HuH-7.5 (cell line): ENCODE results near the gene SLC28A1.
"Not testable (repeated sequence)": the region's sequence is repeated elsewhere in the genome, so short reads cannot be mapped to it uniquely, and the experiment has no call there.

ENCODE experiments used
- DNase-seq: peaks from one replicate; pipeline ENCODE4 v3.0.0; 2011; ENCODE audit warnings: low spot score

The SLC28A1 gene

GRCh38 chr15:84973492-84974460 is 89.3 kb downstream of the SLC28A1 start:
- DNase-seq: no peak

GRCh38 chr15:84975871-84976351 is 91.4 kb downstream of the SLC28A1 start:
- no peak for DNase-seq

DNA sequence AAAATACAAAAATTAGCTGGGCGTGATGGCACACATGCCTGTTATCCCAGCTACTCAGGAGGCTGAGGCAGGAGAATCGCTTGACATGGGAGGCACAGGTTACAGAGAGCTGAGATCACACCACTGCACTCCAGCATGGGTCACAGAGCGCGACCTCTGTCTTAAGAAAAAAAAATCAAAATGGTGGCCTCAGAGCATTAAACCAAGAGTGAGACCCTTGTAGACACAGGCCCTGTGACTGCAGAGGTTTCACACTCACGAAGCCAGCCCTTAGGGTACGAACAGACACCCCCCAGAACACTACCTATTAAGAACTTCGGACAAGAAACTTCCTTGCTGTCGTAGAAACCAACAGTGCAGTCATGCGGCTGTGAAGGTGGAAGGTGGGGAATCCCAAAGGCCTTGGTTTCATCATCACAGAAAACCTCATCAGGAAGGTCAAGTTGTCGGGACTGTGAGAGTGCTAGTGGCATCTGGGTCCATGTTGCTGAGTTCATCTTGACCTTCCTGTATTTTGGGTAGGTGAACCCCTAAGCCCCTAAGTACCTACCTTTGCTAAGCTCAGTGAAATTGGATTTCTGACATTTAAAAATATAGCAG is 92.4 kb downstream of the SLC28A1 start:
- no peak for DNase-seq

GRCh38 chr15:84979651-84980050 is 95.2 kb downstream of the SLC28A1 start:
- DNase-seq: peak; percentile 76

DNA sequence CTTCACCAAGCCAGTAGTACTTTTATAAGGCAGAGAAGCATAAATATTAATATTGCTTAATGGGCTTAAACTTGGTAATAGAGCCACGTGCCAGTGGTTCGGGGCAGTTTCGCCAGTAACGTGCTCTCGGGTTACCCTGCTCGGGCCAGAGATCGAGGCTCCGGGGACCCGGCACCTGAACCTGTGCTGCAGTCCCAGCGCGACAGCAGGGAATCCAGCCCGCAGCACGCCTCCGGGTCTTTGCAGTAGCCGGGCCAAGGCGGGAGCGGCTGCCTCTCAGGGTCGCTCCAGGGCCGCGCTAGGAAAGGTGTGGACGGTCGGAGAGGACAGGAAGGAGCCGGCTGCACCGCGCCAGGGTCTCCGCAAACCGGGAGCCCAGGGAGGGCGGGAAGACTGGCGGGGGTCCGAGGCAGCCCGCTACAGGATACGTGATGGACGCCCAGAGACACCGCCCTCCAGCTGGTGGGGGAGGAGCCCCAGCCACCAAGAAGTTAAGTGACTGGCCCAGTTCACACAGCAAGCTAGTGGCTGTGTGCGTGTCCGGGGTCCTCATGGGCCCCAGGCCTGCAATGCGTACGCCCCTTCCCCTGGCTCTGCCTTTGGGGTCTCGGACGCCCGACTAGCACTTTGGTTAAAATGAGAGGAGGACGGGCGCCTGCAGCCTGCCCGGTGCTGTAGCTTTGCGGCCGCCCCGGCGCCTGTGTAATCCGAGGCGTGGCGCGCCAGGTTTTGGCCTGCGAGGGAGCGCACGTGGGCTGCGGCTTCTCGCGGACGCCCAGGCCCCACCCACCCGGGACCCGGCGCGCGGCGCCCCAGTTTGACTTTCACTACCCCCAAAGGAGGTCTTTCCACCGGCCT is 96.0 kb downstream of the SLC28A1 start:
- DNase-seq: peak; percentile 93

- peak; percentile 99 for DNase-seq
Measured at GRCh38 chr15:84981054-84981710, 96.7 kb downstream of the SLC28A1 start.

- peak; percentile 62 for DNase-seq
Measured at GRCh38 chr15:84981711-84982300, 97.3 kb downstream of the SLC28A1 start, which contains the start of gene PDE8A. Gene PDE8A (plus strand): TSS chr15:84981856. CDS start chr15:84982163, 307 bp downstream.

GRCh38 chr15:84982301-84982920 is 97.9 kb downstream of the SLC28A1 start:
- peak; percentile 65 for DNase-seq

DNA sequence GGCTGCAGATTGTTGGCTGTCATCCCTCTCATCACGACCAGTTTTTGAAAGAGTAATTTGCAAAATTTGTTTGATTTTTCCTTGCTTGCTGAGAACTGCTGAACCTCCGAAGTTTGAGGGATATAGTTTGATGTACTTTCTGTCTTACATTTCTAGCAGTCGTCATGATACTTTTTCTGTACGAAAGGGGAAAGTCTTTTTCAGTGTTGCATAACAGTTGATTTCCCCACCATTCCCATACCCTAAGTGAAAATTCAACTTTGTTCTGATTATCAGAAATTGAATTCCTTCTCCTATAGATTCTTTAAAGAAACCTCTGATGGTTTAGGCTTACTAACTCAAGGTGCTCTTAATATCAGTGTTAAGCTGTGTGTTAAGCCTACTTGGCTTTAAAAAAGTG is 98.8 kb downstream of the SLC28A1 start:
- DNase-seq: no peak

DNA sequence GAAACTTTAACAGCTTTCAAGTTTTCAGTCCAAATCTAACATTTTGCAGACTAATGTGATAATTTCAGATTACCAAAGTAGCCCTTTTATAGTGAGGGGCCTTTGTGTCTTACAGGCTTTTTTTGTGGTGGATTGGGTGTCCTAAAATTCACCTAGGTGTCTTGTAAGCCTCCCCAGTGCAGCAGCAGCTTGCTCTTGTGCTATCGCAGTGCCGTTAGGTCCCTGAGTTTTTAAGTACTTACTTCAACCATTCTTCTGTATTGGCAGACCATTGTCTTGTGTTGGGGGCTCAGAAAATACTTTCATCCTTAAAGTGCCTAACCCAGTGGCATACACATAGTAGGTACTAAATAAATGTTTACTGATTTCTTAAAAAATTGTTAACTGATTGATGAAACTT is 99.2 kb downstream of the SLC28A1 start:
- no peak for DNase-seq

DNA sequence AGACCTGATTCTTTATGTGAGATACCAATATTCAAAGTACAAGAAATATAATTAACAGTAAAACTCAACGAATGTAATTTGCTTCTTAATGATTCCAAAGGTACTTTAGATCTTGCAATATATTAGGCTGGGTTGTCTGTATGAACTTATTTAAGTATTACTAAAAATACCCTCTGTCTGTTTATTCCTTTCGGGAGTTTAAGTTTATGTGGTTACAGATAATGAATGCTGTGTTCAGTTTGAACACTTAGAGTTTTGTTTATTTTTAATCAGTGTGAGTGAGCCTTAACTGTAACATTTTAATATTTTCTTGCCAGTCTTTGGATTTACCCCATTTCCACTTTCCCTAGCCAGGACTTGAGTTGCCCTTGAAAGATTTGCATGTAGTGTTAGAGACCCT is 100.7 kb downstream of the SLC28A1 start:
- no peak for DNase-seq

DNA sequence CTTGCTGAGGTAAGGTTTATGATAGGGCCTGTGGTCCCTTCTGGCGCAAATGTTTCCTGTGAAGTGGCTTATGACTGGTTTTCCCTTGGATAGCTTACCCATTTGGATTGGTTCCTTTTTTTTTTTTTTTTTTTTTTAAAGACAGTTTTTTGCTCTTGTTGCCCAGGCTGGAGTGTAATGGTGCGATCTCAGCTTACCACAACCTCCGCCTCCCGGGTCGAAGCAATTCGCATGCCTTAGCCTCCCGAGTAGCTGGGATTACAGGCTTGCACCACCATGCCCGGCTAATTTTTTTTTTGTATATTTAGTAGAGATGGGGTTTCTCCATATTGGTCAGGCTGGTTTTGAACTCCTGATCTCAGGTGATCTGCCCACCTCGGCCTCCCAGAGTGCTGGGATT is 102.9 kb downstream of the SLC28A1 start:
- not testable (repeated sequence) for DNase-seq

DNA sequence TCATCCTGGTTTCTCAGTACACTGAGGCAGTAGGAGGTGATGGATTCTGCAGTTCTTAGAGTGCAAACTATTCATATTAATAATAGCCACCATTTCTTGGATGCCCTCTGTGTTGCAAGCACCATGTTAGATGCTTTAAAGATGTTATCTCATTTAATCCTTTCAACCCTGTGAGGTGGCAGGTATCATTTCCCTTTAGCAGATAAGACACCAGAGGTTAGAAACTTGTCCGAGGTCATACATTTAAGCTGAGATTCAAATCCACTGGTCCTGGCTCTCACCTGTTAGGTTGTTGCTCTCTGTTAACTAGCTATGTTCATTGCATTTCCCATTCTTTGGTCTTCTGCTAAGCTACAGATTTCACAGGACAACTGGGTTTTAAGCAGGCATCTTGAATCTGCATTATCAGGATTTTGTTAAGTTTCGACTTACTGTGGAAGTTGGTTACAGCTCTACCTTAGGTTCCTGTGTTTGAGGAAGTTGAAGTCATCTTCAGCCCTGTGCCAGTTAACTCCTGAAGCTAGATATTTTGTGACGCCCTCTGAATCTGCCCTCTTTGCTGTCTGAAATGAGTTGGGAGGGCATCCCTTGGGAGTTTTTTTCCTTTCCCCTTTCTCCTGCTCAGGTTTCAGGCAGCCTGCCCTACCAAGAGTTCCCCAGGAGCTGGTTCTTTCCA is 103.6 kb downstream of the SLC28A1 start:
- no peak for DNase-seq

GRCh38 chr15:84988909-84989644 is 104.6 kb downstream of the SLC28A1 start:
- DNase-seq: no peak

DNA sequence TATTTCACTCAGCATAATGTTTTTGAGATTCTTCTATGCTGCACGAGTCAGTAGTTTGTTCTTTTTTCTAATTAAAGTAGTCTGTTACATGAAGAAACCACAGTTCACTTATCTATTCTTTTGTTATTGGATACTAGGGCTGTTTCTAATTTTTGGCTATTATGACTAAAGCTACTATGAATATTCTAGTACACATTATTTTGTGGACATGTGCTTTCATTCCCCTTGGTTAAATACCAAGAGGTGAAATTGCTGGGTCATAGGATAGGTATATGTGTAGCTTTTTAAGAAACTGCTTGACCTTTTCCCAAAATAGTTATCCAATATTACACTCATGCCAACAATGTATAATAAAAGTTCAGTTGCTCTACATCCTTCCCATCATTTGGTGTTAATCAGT is 106.0 kb downstream of the SLC28A1 start:
- no peak for DNase-seq

GRCh38 chr15:84991014-84991712 is 106.7 kb downstream of the SLC28A1 start:
- DNase-seq: no peak

DNA sequence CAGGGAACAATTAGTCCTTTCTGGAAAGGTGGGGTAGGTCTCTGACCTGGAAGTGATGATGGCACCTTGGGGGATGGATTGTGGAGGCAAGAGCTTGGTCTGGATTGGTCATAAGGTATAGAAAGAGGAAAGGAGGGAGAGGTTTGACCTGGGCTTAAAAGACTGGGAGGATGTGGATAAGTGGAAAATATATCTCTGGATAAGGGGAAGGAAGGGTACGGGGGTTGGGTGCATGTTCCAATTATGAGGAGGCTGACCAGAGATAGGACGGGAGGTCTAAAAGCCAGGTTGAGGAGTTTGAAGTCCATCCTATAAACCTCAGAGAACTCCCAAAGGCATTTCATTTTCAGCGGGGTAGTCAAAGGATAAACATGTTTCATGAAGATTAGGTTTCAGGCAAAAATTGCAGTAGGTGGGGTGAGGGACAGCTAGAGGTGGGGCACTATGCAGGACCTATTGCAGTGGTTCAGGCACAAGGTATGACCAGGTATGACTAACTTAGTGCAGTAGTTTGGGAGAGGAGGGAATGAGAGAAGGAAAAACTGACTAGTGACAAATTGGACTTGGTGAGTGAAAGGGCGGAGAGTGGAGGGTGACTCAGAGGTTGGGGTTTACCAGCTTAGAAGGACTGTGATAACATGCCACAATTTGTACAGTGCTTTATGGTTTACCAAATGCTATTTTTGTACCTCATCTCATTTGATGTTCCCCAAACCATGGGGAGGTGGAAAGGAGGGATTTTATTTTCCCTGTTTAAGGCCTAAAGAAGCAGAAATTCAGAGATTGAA is 107.9 kb downstream of the SLC28A1 start:
- no peak for DNase-seq
